Muscle of back (tissue), 11 donors: Measurements from ENCODE around the gene SEC24A. TPM values are rescaled to one million over a fixed set of nuclear protein-coding genes. Genes with fewer than 3 reads are reported as not detected.
A peak's percentile ranks its signal among the peaks of the same experiment; 100 is the strongest.
"Not testable (repeated sequence)": the region's sequence is repeated elsewhere in the genome, so short reads cannot be mapped to it uniquely, and the experiment has no call there.

Experiments
- DNase-seq, 3 donors: peaks; one replicate each; pipeline versions ENCODE4 v3.0.0 to v3.0.0-alpha.2; 2013
- polyA plus RNA-seq, 10 donors: library from polyadenylated mRNA; unstranded; fragments of 120-200 nt; gene quantifications; one replicate each; pipeline ENCODE4 v1.2.1, GENCODE V29; 2013; ENCODE audit not compliant: insufficient read length in 10 of 10

The SEC24A gene
- polyA plus RNA-seq, 10 donors = 16.5 to 26.0 (median 21.5) TPM

DNA sequence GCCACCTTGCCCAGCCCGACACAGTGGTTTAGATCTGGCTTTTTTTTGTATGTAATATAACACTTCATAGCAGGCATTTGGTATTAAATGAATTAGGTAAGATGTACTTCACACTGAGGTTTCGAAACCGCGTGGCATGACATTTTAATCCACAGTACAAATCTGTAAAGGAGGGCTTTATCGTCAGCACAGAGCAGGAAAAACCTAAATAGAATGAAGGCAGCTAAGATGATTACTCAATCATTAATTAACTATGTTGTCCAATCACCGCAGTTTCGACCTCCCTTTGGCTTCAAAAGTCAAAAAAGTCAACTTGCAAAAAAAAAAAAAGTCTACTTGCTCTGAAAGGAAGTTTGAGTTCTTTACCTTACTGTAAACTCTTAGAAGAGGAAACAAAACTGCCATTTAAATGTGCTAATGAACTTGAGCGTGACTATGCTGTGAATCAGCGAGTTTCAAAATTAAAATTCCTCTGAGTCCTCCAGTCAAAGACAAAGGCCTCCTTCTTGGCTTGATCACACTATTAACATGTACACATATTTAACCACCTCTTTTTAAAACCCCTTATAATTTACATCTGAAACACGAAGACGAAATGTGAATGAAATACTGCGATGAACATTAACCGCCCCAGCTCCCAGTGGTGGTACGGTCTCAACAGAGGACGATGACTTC is 698 bp upstream of the SEC24A start:
- DNase-seq = peak in 1 of 3 donors; percentile 45

DNA sequence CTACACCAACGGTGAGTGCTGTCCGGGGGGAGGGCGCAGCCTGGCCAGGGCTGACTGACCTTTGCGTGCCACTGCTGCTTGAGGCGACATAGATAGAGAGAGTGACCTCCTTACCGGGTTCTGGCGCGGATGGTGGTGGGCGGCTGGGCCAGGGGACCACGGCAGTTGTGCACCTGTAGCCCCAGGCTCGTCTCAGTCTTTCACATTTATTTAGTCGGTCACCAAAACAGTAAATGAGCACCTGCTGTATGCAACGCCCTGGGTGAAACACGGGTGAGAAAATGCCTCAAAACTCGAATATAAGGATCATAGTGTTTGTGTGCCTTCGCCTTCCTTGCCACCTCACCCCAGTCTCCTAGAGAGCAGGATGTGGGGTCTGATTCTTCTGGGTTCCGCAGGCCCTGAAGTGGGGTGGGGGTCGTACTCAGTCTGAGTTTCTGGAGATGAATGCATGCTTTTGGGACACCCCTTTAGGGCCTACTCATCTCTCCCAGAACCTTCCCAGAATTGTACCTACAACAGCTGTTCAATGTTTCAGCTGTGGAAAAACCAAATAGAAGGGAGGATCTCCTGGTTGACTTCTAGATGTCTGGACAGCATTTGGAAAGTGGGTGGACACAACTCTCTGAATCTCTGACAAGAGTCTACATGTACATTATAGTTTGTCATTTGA is 714 bp downstream of the SEC24A start:
- peak in 2 of 3 donors; percentile 39 to 60 for DNase-seq

DNA sequence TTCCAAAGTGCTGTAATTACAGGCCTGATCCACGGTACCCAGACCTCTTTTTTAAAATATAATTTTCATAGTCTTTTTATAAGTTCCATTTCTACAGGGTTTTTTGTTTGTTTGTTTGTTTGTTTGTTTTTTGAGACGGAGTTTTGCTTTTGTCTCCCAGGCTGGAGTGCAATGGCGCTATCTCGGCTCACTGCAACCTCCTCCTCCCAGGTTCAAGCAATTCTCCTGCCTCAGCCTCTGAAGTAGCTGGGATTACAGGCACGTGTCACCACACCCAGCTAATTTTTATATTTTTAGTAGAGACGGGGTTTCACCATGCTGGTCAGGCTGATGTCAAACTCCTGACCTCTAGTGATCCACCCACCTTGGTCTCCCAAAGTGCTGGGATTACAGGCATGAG is 2.1 kb downstream of the SEC24A start:
- DNase-seq = not testable (repeated sequence)

DNA sequence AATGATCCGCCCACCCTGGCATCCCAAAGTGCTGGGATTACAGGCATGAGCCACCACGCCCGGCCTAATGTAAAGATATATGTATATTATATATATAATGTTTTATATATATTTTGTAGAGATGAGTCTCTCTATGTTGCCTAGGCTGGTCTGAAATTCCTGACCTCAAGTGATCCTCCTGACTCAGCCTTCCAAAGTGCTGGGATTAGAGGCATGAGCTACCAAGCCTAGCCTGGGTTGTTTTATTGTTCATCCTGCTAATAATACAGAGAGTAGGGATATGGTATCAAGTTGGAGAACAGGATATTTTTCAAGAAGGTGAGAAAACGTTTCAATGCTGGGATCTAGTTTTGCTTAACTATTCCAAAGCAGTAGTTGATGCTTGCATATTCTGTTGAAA is 2.9 kb downstream of the SEC24A start:
- DNase-seq = no peak

DNA sequence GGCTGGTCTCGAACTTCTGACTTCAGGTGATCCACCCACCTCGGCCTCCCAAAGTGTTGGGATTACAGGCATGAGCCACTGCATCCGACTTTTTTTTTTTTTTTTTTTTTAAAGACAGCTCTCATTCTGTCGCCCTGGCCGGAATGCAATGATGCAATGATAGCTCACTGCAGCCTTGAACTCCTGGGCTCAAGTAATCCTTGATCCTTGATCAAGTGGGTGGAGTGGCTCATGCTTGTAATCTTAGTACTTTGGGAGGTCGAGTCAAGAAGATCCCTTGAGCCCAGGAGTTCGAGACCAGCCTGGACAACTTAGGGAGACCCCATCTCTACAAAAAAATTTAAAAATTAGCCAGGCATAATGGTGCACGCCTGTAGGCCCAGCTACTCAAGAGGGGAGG is 8.1 kb downstream of the SEC24A start:
- DNase-seq = no peak

DNA sequence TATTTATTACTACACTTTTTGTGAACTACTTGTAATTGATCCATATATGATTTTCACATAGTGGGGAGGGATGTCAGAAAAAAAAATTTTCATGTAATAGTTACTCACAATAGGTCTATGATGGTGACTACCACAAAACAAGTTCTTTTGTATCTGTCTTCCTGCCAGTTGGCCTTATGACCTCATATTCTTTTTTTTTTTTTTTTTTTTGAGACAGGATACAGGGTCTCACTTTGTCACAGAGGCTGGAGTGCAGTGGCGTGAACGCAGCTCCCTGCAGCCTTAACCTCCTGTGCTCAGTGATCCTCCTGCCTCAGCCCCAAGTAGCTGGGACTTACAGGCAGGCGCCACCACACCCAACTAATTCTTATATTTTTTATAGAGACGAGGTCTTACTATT is 10.9 kb downstream of the SEC24A start:
- DNase-seq = no peak

DNA sequence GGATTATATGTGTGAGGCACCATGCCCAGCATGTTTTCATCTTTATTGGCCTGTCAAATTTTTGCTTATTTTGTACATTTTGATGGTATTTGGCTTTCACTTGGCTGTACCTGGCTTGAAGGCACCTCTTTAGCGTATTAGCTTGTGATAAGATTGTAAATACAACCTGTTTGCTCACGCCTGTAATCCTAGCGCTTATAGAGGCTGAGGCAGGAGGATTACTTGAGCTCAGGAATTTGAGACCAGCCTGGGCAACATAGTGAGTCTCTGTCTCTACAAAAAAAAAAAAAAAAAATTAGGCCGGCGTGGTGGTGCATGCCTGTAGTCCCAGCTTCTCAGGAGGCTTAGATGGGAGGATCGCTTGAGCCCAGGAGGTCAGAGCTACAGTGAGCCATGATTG is 11.3 kb downstream of the SEC24A start:
- no peak for DNase-seq

DNA sequence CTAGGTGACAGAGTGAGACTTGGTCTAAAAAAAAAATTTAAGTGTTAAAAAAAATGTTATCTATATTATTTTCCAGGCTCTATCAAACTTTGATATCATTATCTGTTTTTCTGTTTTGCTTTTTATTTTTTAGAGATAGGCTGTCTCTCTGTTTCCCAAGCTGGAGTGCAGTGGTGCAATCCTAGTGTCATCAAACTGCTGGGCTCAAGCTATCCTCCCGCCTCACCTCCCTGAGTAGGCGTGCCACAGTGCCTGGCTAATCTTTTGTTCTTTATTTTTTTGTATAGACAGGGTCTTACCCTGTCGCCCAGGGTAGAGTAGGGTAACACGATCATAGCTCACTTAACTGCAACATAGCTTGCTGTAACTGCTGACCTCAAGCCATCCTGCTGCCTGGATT is 14.4 kb downstream of the SEC24A start:
- no peak for DNase-seq

DNA sequence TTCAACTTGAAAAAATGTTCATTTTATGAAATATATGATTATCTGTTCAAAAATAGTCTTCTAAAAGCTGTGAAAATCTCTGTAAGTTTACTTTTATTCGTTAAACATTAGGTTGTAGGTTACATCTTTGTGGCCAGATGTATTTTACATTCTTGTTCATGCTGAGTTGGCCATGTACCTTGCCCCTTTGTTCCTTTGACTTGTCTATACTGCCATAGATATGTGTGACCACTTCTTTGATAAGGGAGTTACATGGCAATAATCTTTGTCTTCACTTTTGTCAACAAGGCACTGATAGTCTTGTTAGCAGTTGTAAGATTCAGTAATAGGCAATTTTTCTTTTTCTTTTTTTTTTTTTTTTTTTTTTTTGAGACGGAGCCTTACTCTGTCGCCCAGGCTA is 15.9 kb downstream of the SEC24A start:
- DNase-seq = no peak

DNA sequence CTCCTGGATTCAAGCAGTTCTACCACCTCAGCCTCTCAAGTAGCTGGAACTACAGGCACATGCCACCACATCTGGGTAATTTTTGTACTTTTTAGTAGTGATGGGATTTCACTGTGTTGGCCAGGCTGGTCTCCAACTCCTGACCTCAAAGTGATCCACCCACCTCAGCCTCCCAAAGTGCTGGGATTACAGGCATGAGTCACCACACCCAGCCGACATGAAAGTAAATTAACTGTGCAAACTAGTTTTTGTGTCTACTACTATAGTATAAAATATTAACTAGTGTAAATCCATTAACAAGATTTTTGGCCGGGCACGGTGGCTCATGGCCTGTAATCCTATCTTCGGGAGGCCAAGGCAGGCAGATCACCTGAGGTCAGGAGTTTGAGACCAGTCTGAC is 25.0 kb downstream of the SEC24A start:
- DNase-seq = not testable (repeated sequence)

DNA sequence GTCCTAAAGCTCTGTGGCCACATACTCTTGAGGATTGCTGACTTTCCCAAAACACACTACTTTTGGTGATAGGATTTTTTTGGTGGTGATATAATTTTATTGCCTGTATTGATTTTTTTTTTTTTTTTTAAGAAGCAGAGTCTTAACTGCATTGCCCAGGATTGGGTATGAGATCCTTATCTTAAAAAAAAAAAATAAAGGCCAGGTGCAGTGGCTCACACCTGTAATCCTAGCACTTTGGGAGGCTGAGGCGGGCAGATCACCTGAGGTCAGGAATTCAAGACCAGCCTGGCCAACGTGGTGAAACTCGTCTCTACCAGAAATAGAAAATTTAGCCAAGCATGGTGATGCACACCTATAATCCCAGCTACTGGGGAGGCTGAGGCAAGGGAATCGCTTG is 28.8 kb downstream of the SEC24A start:
- DNase-seq = not testable (repeated sequence)

DNA sequence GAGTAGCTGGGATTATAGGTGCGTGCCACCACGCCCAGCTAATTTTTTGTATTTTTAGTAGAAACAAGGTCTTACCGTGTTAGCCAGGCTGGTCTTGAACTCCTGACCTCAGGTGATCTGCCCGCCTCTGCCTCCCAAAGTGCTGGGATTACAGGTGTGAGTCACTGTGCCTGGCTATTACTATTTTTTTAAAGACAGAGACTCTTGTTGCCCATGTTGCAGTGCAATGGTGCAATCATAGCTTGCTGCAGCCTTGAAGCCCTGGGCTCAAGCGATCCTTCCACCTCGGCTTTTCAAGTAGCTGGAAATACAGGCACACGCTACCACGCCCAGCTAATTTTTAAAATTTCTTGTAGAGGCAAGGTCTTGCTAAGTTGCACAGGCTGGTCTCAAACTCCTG is 41.6 kb downstream of the SEC24A start:
- not testable (repeated sequence) for DNase-seq

DNA sequence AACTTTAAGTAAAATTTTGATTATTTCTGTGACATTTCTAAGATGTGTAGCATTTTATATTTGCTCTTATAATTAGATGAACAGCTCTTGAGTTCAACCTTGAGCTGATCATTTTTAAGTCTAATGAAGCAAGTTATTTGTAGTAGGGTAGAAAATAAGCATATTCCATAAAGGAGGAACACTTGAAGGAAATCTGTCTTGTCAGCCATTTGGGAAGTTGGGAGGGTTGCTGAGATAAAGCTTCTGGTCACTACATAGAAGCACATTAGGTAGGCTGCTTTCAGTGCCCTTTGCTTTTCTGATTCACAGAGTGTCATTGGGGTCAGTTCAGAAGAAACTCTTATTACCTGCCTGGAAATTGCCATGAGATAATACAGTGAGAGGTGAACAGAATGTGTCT is 44.1 kb downstream of the SEC24A start:
- DNase-seq = no peak

DNA sequence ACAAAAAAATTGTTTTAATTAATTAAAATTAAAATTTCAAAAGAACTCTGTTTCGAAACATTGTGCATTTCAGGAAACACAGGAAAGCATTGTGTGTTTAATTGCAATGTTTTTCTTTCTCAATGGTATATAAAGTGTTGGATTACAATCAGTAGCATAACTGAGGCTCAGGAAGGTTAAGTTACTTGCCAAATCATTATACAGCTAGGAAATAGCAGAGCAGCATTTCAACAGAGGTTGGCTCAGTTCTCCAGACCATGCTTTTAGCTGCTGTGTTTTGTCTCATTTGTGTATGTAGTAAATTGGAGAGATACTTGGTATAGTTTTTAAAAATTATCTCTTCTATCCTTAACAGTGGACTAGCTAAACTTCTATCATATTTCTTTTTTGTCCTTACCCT is 59.7 kb downstream of the SEC24A start:
- no peak for DNase-seq

DNA sequence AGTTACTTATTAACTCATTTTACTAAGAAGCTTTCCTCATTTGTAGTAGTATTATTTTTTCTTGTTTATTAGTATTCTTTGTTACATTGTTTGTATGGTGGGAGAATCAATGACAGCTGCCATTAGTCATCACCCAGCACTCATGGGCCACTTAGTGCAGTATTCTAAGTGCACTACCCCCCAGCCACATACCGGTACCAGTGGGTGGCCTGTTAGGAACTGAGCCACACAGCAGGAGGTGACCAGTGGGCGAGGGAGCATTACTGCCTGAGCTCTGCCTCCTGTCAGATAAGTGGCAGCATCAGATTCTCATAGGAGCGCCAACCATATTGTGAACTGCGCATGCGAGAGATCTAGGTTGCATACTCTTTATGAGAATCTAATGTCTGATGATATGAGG is 65.5 kb downstream of the SEC24A start:
- DNase-seq = no peak

DNA sequence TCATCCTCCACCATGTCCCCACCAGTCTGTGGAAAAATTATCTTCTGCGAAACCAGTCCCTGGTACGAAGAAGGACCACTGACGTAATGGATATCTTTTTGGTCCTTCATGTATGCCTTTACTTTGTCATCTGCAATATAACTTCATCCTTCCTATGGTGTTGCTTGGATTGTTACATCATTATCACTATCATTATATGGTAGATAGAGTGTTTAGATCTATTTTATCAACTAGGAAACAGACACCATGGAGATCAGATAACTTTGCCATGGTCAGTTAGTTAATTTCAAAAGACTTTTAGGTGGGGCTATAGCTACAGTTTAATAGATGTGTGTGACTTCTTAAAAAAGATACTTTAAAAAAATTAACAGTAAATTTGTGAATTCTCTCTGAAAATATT is 66.0 kb downstream of the SEC24A start:
- no peak for DNase-seq

DNA sequence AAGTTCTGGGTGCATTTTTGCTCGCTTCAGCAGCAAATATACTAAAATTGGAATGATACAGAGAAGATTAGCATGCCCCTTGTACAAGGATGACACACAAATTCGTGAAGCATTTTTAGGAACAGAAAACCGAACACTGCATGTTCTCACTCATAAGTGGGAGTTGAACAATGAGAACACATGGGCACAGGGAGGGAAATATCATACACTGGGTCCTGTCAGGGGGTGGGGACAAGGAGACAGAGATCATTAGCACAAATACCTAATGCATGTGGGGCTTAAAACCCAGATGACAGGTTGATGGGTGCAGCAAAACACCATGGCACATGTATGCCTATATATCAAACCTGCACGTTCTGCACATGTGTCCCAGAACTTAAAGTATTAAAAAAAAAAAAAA is 66.9 kb downstream of the SEC24A start:
- DNase-seq = not testable (repeated sequence)

DNA sequence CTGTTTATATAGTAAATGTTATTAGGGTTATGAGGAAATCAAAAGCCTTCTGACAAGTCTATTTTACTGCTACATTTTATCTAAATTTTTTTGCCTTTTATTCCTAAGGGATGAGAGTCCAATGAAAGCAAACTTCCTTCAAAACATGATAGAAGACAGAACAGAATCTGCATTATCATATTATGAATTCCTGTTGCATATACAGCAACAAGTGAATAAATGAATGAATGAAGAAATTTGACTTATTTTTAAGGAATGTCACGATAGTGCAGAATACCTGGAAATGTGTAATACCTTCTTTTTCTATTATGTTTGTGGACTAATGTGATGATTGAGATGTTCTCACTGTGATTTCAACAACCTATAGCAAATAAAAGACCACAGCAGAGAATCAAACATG is 76.3 kb downstream of the SEC24A start:
- no peak for DNase-seq

DNA sequence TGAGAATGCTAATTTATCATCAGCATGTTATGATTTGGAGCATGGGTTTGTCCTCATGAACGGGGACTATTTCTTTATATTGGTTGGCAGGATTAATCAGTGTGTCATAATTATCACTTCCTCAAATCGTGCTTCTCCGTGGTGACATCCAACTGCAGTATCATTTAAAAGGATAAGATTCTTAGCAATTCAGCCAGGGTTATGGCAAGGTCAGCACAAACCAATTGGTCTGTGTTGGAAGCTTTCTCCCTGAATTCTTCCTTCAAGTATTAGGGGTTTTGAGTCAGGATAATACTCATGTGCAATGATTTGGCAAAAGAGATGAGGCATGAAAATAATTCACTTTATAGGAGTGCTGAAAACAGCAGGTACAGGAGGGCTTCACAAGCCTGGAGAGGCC is 84.2 kb downstream of the SEC24A start:
- no peak for DNase-seq

DNA sequence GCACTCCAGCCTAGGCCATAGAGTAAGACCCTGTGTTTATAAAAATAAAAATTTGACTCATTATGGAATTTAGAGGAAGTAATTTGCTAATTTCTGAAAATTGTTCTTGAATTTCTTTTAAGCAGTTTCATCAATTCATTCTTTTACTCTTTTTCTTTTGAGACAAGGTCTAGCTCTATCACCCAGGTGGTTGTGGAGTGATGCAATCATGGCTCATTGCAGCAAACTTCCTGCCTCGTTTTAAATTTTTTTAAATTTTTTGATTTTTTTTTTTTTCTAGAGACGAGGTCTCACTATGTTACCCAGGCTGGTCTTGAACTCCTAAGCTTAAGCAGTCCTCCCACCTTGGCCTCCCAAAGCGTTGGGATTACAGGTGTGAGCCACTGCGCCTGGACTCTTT is 86.7 kb downstream of the SEC24A start:
- no peak for DNase-seq

DNA sequence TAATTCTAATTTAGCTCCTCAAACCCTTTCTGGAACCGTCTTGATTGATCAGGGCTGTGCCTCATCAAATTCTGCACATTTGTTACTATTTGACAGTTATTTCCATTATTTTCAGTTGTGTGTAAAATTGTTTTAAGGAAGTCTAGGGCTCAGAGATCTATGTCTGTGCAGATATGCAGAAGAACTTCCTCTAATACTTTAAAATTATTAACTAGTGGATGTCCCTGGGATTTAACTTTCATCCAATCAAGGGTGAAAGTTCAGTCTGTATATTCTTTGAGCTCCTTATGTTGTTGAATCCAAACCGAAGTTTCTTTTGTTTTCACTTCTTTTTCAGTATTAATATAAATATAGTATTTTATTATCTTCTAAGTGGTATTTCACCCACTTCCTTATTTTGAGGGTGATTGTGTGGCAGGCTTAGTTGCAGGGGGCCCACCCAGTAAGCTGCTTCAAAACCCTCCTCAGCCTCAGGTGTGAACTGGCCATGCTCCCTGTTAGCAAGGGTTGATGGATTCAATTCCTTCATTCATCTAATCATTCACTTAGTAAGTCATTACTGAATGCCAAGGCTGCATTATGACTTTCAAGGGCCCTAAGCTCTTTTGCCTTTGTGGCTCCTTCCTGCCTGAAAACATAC is 87.7 kb downstream of the SEC24A start:
- DNase-seq = no peak

DNA sequence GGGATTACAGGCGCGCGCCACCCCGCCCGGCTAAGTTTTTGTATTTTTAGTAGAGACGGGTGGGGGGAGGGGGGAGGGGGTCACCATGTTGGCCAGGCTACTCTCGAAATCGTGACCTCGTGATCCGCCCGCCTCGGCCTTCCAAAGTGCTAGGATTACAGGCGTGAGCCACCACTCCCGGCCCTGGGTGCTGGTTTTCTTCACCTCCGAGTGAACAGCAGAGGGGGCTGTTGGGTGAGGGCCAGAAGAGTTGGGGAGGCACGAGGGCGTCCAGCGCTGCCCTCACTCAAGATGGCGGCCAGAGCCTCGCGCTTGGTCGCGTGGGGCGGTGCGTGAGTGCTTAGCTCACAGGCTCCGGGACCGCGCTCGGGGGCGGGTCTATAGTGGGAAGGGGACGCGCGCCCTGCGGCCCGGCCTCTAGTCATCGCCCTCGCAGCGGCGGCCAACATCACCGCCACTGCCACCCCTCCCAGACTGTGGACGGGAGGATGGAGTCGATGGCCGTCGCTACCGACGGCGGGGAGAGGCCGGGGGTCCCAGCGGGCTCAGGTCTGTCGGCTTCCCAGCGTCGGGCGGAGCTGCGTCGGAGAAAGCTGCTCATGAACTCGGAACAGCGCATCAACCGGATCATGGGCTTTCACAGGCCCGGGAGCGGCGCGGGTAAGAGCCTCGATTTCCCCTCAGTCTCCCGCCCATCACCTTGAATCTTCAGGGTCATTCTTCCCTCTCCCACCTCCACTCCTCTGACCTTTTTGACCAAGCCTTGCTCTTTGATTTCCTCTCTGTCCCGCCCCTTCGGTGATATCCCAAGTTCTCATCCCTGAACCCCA is 89.8 kb downstream of the SEC24A start, which contains the start of gene CAMLG:
CAMLG (plus strand) TSS at position 416 of the 830 bp plus-strand sequence; CDS start at position 489, 73 bp downstream.
- DNase-seq = peak; percentile 98 to 100 (median 99)
